CD4-positive, CD25-positive, alpha-beta regulatory T cell (primary cell): ENCODE data around the gene PDE2A. TPM values are rescaled to one million over a fixed set of nuclear protein-coding genes. Genes with fewer than 3 reads are reported as not detected.
A peak's percentile ranks its signal among the peaks of the same experiment; 100 is the strongest.

ENCODE experiments used
- ATAC-seq, 2 donors: fragments of 150-1000 bp; cut with Tn5 transposase; one replicate each; pipeline ENCODE4 v1.10.0; 2021; ENCODE audit warnings: low read depth in 2 of 2, moderate number of reproducible peaks in 2 of 2, moderate library complexity in 1 of 2
- DNase-seq, 3 donors: peaks; one replicate each; pipeline versions ENCODE4 v3.0.0 to v3.0.0-alpha.2; 2012 to 2022; ENCODE audit warnings: mixed read lengths in 1 of 3
- H3K27ac ChIP-seq: one replicate; pipeline ENCODE4 v1.7.0; 2013; ENCODE audit warnings: mild to moderate bottlenecking, low read length; ENCODE audit not compliant: insufficient read depth, poor library complexity, severe bottlenecking
- H3K27me3 ChIP-seq: one replicate; pipeline ENCODE4 v1.7.0; 2013; ENCODE audit warnings: low read length; ENCODE audit not compliant: control insufficient read depth, insufficient read depth
- H3K36me3 ChIP-seq: one replicate; pipeline ENCODE4 v1.7.0; 2013; ENCODE audit warnings: mild to moderate bottlenecking, low read length, moderate library complexity; ENCODE audit not compliant: control insufficient read depth, insufficient read depth
- H3K4me1 ChIP-seq: 2 replicates; pipeline ENCODE4 v1.7.0; 2013; ENCODE audit warnings: mild to moderate bottlenecking, low read length; ENCODE audit not compliant: insufficient read depth, control insufficient read depth, poor library complexity, severe bottlenecking
- H3K4me3 ChIP-seq: one replicate; pipeline ENCODE4 v1.7.0; 2013; ENCODE audit warnings: low read depth, mild to moderate bottlenecking, low read length, moderate library complexity
- H3K9me3 ChIP-seq, 2 experiments: 1 replicate in 1 of 2; 2 replicates in 1 of 2; pipeline ENCODE4 v1.7.0; 2013; ENCODE audit warnings: low read length in 2 of 2, mild to moderate bottlenecking in 1 of 2, moderate library complexity in 1 of 2; ENCODE audit not compliant: control insufficient read depth in 2 of 2
- H3K27ac Mint-ChIP-seq, 3 donors: one replicate each; pipeline ENCODE4 v1.8.0; 2020 to 2022; ENCODE audit warnings: mild to moderate bottlenecking in 3 of 3, mixed read lengths in 3 of 3, moderate library complexity in 2 of 3
- H3K27me3 Mint-ChIP-seq: one replicate; pipeline ENCODE4 v1.8.0; 2022; ENCODE audit warnings: mild to moderate bottlenecking, mixed read lengths
- H3K36me3 Mint-ChIP-seq: one replicate; pipeline ENCODE4 v1.8.0; 2020; ENCODE audit warnings: mixed read lengths
- H3K4me1 Mint-ChIP-seq, 4 donors: one replicate each; pipeline ENCODE4 v1.8.0; 2020 to 2022; ENCODE audit warnings: mixed read lengths in 4 of 4, mild to moderate bottlenecking in 1 of 4
- H3K4me3 Mint-ChIP-seq, 4 donors: one replicate each; pipeline ENCODE4 v1.8.0; 2020 to 2022; ENCODE audit warnings: mild to moderate bottlenecking in 4 of 4, mixed read lengths in 4 of 4, moderate library complexity in 3 of 4
- H3K9me3 Mint-ChIP-seq, 7 donors: one replicate each; pipeline ENCODE4 v1.8.0; 2020 to 2022; ENCODE audit warnings: mixed read lengths in 7 of 7, mild to moderate bottlenecking in 3 of 7, moderate library complexity in 2 of 7
- polyA plus RNA-seq, 4 donors: library from polyadenylated mRNA; unstranded; fragments of 300-500 nt; fragmentation: Illumina TruSeq; gene quantifications; one replicate each; pipeline ENCODE4 v1.2.3, GENCODE V29; 2021
- total RNA-seq: library from RNA; stranded (reverse); gene quantifications from one replicate; pipeline ENCODE4 v1.2.3, GENCODE V29; 2022

The PDE2A gene
- total and polyA plus RNA-seq, 5 donors from 2014 or later = 6.7 TPM; not detected in 4

DNA sequence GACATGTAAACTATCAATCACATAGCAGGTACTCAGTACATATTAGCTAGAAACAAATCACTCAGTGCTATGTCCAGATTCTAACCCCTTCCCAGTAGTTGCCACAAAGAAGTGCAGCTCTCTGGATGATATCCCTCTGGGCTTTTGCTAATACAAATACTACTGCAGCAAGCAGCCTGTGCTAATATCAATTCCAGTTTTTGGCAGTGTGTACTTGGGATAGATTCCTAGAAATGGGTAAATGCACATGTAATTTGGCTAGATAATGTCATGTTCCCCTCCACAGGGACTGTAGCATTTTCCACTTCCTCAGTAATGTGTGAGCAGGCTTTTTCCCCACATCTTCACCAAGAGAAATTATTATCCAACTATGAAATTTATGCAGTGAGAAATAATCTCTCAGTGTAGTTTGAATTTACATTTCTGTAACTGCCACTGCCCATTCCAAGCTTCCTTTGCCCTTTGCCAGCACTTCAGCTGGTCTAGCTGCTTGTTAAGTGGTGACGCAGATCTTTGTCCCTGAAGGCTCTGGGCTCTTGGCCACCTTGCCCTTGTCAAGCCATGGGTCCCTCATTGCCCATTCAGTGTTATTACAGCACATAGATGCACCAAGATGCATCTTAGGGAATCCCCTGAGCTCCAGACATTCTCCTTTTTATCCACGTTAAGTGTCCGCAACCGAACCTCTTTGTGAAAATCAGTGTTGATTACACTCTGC, 132.8 kb downstream of the PDE2A start:
- Mint-ChIP-seq H3K27ac (no peak overlapping the region), H3K4me3 (no peak overlapping the region), H3K36me3 (no peaks in the 10 kb centered on the region), H3K27me3 (peaks cover 37% of the 10 kb centered on the region), H3K4me1 (no peaks in the 10 kb centered on the region), H3K9me3 (no peaks in the 10 kb centered on the region)
- Histone ChIP-seq H3K9me3 (no peaks in the 10 kb centered on the region), H3K4me3 (no peak overlapping the region), H3K4me1 (no peaks in the 10 kb centered on the region), H3K27ac (no peak overlapping the region), H3K27me3 (peaks cover 19% of the 10 kb centered on the region), H3K36me3 (no peaks in the 10 kb centered on the region)
- DNase-seq (no peak), ATAC-seq (no peak)

DNA sequence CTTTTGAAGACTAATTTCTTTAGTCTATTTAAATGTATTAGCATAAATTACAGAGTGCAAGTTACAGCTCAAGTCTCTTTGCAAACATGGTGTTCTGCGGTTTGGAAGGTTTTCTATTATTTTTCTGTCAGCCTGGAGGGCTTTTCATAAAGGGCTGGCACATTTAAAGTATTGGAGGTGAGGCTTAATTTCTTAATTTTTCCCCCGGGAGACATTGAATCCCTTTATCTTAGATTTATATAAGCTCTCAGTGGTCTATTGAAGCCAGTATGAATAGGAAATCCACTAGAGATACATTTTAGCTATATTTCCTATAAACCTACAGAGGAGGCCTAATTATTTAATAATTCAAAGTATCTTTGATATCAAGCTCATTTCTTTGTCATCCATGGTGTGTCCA, 137.2 kb downstream of the PDE2A start:
- Mint-ChIP-seq H3K4me1 (no peaks in the 10 kb centered on the region), H3K4me3 (no peak overlapping the region), H3K27me3 (peaks cover 55% of the 10 kb centered on the region), H3K9me3 (no peaks in the 10 kb centered on the region), H3K27ac (no peak overlapping the region), H3K36me3 (no peaks in the 10 kb centered on the region)
- DNase-seq (no peak), ATAC-seq (no peak)
- no peaks in the 10 kb centered on the region for H3K4me1 ChIP-seq
- no peaks in the 10 kb centered on the region for H3K9me3 ChIP-seq
- no peaks in the 10 kb centered on the region for H3K36me3 ChIP-seq
- H3K27ac ChIP-seq = no peak overlapping the region
- H3K4me3 ChIP-seq = no peak overlapping the region
- peaks cover 31% of the 10 kb centered on the region for H3K27me3 ChIP-seq

GRCh38 chr11:72535194-72535547, 139.1 kb downstream of the PDE2A start:
- Histone ChIP-seq H3K4me3 (no peak overlapping the region), H3K36me3 (no peaks in the 10 kb centered on the region), H3K4me1 (no peaks in the 10 kb centered on the region), H3K27me3 (peaks cover 26% of the 10 kb centered on the region), H3K27ac (no peak overlapping the region), H3K9me3 (no peaks in the 10 kb centered on the region)
- H3K4me1 Mint-ChIP-seq = peaks cover 0 to under 1% (median 0%) of the 10 kb centered on the region in 4 donors
- H3K27me3 Mint-ChIP-seq = peaks cover 55% of the 10 kb centered on the region
- no peaks in the 10 kb centered on the region for H3K9me3 Mint-ChIP-seq
- H3K36me3 Mint-ChIP-seq = no peaks in the 10 kb centered on the region
- no peak overlapping the region for H3K4me3 Mint-ChIP-seq
- no peak for DNase-seq
- no peak overlapping the region for H3K27ac Mint-ChIP-seq
- no peak for ATAC-seq

- Histone ChIP-seq H3K9me3 (no peaks in the 10 kb centered on the region), H3K36me3 (no peaks in the 10 kb centered on the region), H3K4me3 (no peak overlapping the region), H3K4me1 (no peaks in the 10 kb centered on the region), H3K27ac (no peak overlapping the region), H3K27me3 (peaks cover 23% of the 10 kb centered on the region)
- ATAC-seq (no peak), DNase-seq (no peak)
- Mint-ChIP-seq H3K9me3 (no peaks in the 10 kb centered on the region), H3K27ac (no peak overlapping the region), H3K36me3 (no peaks in the 10 kb centered on the region), H3K4me3 (no peak overlapping the region), H3K4me1 (peaks cover 0 to 2% (median 0%) of the 10 kb centered on the region in 4 donors), H3K27me3 (peaks cover 49% of the 10 kb centered on the region)
Measured at GRCh38 chr11:72534371-72535193, 139.6 kb downstream of the PDE2A start.

DNA sequence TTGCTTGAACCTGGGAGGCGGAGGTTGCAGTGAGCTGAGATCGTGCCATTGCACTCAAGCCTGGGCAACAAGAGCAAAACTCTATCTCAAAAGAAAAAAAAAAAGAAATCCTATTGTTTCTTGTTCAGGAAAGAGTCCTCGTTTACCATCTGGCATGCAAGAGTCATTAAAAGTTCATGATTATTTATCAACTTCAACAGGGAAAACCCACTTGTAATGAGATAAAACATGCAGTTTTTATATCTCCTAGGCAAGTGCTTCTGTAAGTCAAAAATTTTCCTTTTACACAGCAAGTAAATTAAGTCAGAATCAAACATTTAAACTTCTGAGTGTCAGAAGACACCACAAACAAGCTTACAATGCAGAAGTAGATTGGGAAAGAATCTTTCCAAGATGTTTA, 145.2 kb downstream of the PDE2A start:
- Histone ChIP-seq H3K9me3 (no peaks in the 10 kb centered on the region), H3K36me3 (no peaks in the 10 kb centered on the region), H3K4me3 (no peak overlapping the region), H3K27me3 (peaks cover 4% of the 10 kb centered on the region), H3K4me1 (no peaks in the 10 kb centered on the region), H3K27ac (no peak overlapping the region)
- H3K9me3 Mint-ChIP-seq = no peaks in the 10 kb centered on the region
- H3K27me3 Mint-ChIP-seq = peaks cover 26% of the 10 kb centered on the region
- peaks cover 0 to 2% (median 0%) of the 10 kb centered on the region in 4 donors for H3K4me1 Mint-ChIP-seq
- no peaks in the 10 kb centered on the region for H3K36me3 Mint-ChIP-seq
- no peak overlapping the region for H3K4me3 Mint-ChIP-seq
- no peak overlapping the region for H3K27ac Mint-ChIP-seq
- ATAC-seq = no peak
- no peak for DNase-seq

DNA sequence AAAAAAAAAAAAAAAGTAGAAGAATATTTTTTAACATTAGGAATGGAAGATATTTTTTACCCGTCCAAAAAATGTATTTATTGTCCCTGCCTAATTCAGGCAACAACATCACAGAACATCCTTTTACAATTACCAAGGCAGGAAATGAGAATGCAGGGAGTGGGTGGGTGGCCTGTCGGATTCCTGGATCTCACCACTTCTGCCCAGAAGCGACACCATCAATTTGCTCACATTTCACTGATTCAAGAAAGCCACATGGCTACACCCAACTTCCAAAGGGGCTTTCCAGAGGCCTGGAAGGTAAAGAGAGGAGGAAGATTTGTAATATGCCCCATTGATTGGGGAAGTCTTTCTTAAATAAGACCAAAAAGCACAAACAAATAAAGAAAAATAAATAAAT, 146.1 kb downstream of the PDE2A start:
- Mint-ChIP-seq H3K4me1 (peaks cover 0 to 2% (median 0%) of the 10 kb centered on the region in 4 donors), H3K36me3 (no peaks in the 10 kb centered on the region), H3K27ac (peak overlapping the region in 1 of 3 donors; percentile 32), H3K4me3 (no peak overlapping the region), H3K27me3 (peaks cover 19% of the 10 kb centered on the region), H3K9me3 (no peaks in the 10 kb centered on the region)
- no peak overlapping the region for H3K4me3 ChIP-seq
- DNase-seq = no peak
- peaks cover 4% of the 10 kb centered on the region for H3K27me3 ChIP-seq
- H3K9me3 ChIP-seq = no peaks in the 10 kb centered on the region
- no peak overlapping the region for H3K27ac ChIP-seq
- H3K4me1 ChIP-seq = no peaks in the 10 kb centered on the region
- no peaks in the 10 kb centered on the region for H3K36me3 ChIP-seq
- ATAC-seq = no peak
